ENCODE measurements around the gene AMD1. TPM values are rescaled to one million over a fixed set of nuclear protein-coding genes. Genes with fewer than 3 reads are reported as not detected.

AMD1 gene
- total RNA-seq, 2 experiments from 2014 or later, result 74.3 to 90.0 TPM

GRCh38 chr6:110858562-110859214 is 15.9 kb upstream of the AMD1 start:
- ChIA-PET POLR2A (interaction anchor here (1.8 kb wide), 1 partner anchor 12 kb away, joined by 6 read pairs; no protein-coding TSS in a partner anchor), CTCF (ENCODE audit: unreplicated experiment) (no interaction called here)
- no peak for DNase-seq (ENCODE audit: low spot score)
- no peaks in the 10 kb centered on the region for H4K20me1 ChIP-seq (ENCODE audit: insufficient read depth, low read length)
- no TSS peak for BruUV-seq (replicated peaks)
- no peaks in the 10 kb centered on the region for H3K9me2 ChIP-seq (ENCODE audit: insufficient read depth, low read length)
- no peaks in the 10 kb centered on the region for H3K36me3 ChIP-seq (ENCODE audit: insufficient read depth, low read length)
- H3K4me1 ChIP-seq (ENCODE audit: insufficient read depth, low read length, poor library complexity, severe bottlenecking), result no peaks in the 10 kb centered on the region
- no peaks in the 10 kb centered on the region for H3K9me3 ChIP-seq (ENCODE audit: low read length)
- H2AFZ ChIP-seq (ENCODE audit: low read length), result no peak overlapping the region
- TF ChIP-seq EZH2phosphoT487 (IDR thresholded peaks at IDR 0.05; ENCODE audit: borderline replicate concordance, low read depth, low read length), result no peak
- no peak overlapping the region for H3K27ac ChIP-seq (ENCODE audit: low read depth, low read length, poor library complexity, severe bottlenecking)
- intact Hi-C loops (cut with micrococcal nuclease; ENCODE audit: unreplicated experiment), result no loop called here
- H3K4me3 ChIP-seq (ENCODE audit: low read depth, low read length, poor library complexity, severe bottlenecking), result no peak overlapping the region
- H3K79me2 ChIP-seq (ENCODE audit: insufficient read depth, low read depth, low read length), result no peaks in the 10 kb centered on the region
- H3K4me2 ChIP-seq (ENCODE audit: low read length), result no peak overlapping the region

GRCh38 chr6:110859335-110859792 is 15.2 kb upstream of the AMD1 start:
- no peaks in the 10 kb centered on the region for H3K36me3 ChIP-seq (ENCODE audit: insufficient read depth, low read length)
- no peaks in the 10 kb centered on the region for H3K9me2 ChIP-seq (ENCODE audit: insufficient read depth, low read length)
- BruUV-seq (replicated peaks), result no TSS peak
- H3K9me3 ChIP-seq (ENCODE audit: low read length), result no peaks in the 10 kb centered on the region
- no peak for DNase-seq (ENCODE audit: low spot score)
- H3K4me2 ChIP-seq (ENCODE audit: low read length), result no peak overlapping the region
- H4K20me1 ChIP-seq (ENCODE audit: insufficient read depth, low read length), result no peaks in the 10 kb centered on the region
- no peaks in the 10 kb centered on the region for H3K4me1 ChIP-seq (ENCODE audit: insufficient read depth, low read length, poor library complexity, severe bottlenecking)
- POLR2A ChIA-PET, result no interaction called here
- CTCF ChIA-PET (ENCODE audit: unreplicated experiment), result no interaction called here
- TF ChIP-seq CTCF (conservative IDR thresholded peaks at IDR 0.05; ENCODE audit: low read length), result no peak
- no peak for TF ChIP-seq EZH2phosphoT487 (IDR thresholded peaks at IDR 0.05; ENCODE audit: borderline replicate concordance, low read depth, low read length)
- intact Hi-C loops (cut with micrococcal nuclease; ENCODE audit: unreplicated experiment), result no loop called here
- H2AFZ ChIP-seq (ENCODE audit: low read length), result no peak overlapping the region
- H3K4me3 ChIP-seq (ENCODE audit: low read depth, low read length, poor library complexity, severe bottlenecking), result no peak overlapping the region
- H3K79me2 ChIP-seq (ENCODE audit: insufficient read depth, low read depth, low read length), result no peaks in the 10 kb centered on the region
- H3K27ac ChIP-seq (ENCODE audit: low read depth, low read length, poor library complexity, severe bottlenecking), result no peak overlapping the region

GRCh38 chr6:110864824-110865223 is 9.8 kb upstream of the AMD1 start:
- TF ChIP-seq CTCF (conservative IDR thresholded peaks at IDR 0.05; ENCODE audit: low read length) (no peak), EZH2phosphoT487 (IDR thresholded peaks at IDR 0.05; ENCODE audit: borderline replicate concordance, low read depth, low read length) (no peak)
- no peak overlapping the region for H3K4me2 ChIP-seq (ENCODE audit: low read length)
- H3K4me3 ChIP-seq (ENCODE audit: low read depth, low read length, poor library complexity, severe bottlenecking), result no peak overlapping the region
- intact Hi-C loops (cut with micrococcal nuclease; ENCODE audit: unreplicated experiment), result no loop called here
- H3K9me3 ChIP-seq (ENCODE audit: low read length), result no peaks in the 10 kb centered on the region
- no peaks in the 10 kb centered on the region for H4K20me1 ChIP-seq (ENCODE audit: insufficient read depth, low read length)
- H3K4me1 ChIP-seq (ENCODE audit: insufficient read depth, low read length, poor library complexity, severe bottlenecking), result no peaks in the 10 kb centered on the region
- CTCF ChIA-PET (ENCODE audit: unreplicated experiment), result no interaction called here
- no TSS peak for BruUV-seq (replicated peaks)
- no peaks in the 10 kb centered on the region for H3K36me3 ChIP-seq (ENCODE audit: insufficient read depth, low read length)
- H3K27ac ChIP-seq (ENCODE audit: low read depth, low read length, poor library complexity, severe bottlenecking), result no peak overlapping the region
- no peaks in the 10 kb centered on the region for H3K9me2 ChIP-seq (ENCODE audit: insufficient read depth, low read length)
- DNase-seq (ENCODE audit: low spot score), result no peak
- no peaks in the 10 kb centered on the region for H3K79me2 ChIP-seq (ENCODE audit: insufficient read depth, low read depth, low read length)
- H2AFZ ChIP-seq (ENCODE audit: low read length), result no peak overlapping the region
- POLR2A ChIA-PET, result interaction anchor here (0.6 to 1.6 kb wide), 5 partner anchors 9 to 221 kb away, joined by 3 to 5 read pairs (median 4); partner anchors contain the start of gene AMD1

Data from OCI-LY7 (cell line).